HepG2 (cell line): ENCODE data around the gene HDAC5. TPM values are rescaled to one million over a fixed set of nuclear protein-coding genes. Genes with fewer than 3 reads are reported as not detected.

ENCODE experiments used
- CBX5 ChIP-seq: sonication (generic); formaldehyde crosslinking; IDR thresholded peaks from 2 replicates; pipeline ENCODE4 v1.4.0; 2020; ENCODE audit warnings: missing genetic modification reagents, borderline replicate concordance
- ETV6 ChIP-seq: sonication (generic); formaldehyde crosslinking; conservative IDR thresholded peaks from 2 replicates; pipeline ENCODE4 v1.4.0; 2020; ENCODE audit warnings: missing genetic modification reagents
- GZF1 ChIP-seq: sonication (generic); formaldehyde crosslinking; IDR thresholded peaks from 2 replicates; pipeline ENCODE4 v1.5.1; 2020; ENCODE audit warnings: mild to moderate bottlenecking, missing genetic modification reagents
- KMT2B ChIP-seq: IDR thresholded peaks from 2 replicates; pipeline ENCODE4 v1.6.1; 2016; ENCODE audit warnings: missing genetic modification reagents, missing compliant biosample characterization
- MIXL1 ChIP-seq: IDR thresholded peaks from 2 replicates; pipeline ENCODE4 v1.6.1; 2016
- NFE2L2 ChIP-seq: fragments of 150-350 bp; IDR thresholded peaks from 2 replicates; pipeline ENCODE4 v1.6.1; 2014; ENCODE audit warnings: low read length
- SALL1 ChIP-seq: sonication (generic); formaldehyde crosslinking; IDR thresholded peaks from 2 replicates; pipeline ENCODE4 v1.8.0; 2022; ENCODE audit warnings: mild to moderate bottlenecking, missing genetic modification reagents
- SP2 ChIP-seq: sonication (generic); formaldehyde crosslinking; IDR thresholded peaks from 2 replicates; pipeline ENCODE4 v1.5.1; 2020; ENCODE audit warnings: mild to moderate bottlenecking, missing genetic modification reagents
- U2AF2 ChIP-seq: fragments of 200-400 bp; formaldehyde crosslinking; IDR thresholded peaks from 2 replicates; pipeline ENCODE4 v1.6.1; 2017; ENCODE audit warnings: low read depth, mild to moderate bottlenecking, low read length
- ZC3H4 ChIP-seq: sonication (generic); formaldehyde crosslinking; IDR thresholded peaks from 2 replicates; pipeline ENCODE4 v1.4.0; 2020; ENCODE audit warnings: missing genetic modification reagents, borderline replicate concordance
- ZMYM4 ChIP-seq: sonication (generic); formaldehyde crosslinking; IDR thresholded peaks from 2 replicates; pipeline ENCODE4 v1.8.1; 2023; ENCODE audit warnings: mild to moderate bottlenecking, missing genetic modification reagents
- ZNF33A ChIP-seq: sonication (generic); formaldehyde crosslinking; IDR thresholded peaks from 2 replicates; pipeline ENCODE4 v1.5.1; 2020; ENCODE audit warnings: missing genetic modification reagents, mild to moderate bottlenecking, moderate library complexity, borderline replicate concordance
- ZNF34 ChIP-seq: sonication (generic); formaldehyde crosslinking; IDR thresholded peaks from 2 replicates; pipeline ENCODE4 v1.4.0; 2020; ENCODE audit warnings: mild to moderate bottlenecking, missing genetic modification reagents, borderline replicate concordance
- ZNF543 ChIP-seq: sonication (generic); formaldehyde crosslinking; IDR thresholded peaks from 2 replicates; pipeline ENCODE4 v1.4.0; 2020; ENCODE audit warnings: mild to moderate bottlenecking, missing genetic modification reagents
- polyA plus RNA-seq, 8 experiments: library from polyadenylated mRNA; depleted of rRNA in 3 of 8; stranded (reverse) in 7 of 8; unstranded in 1 of 8; fragments of >200 nt; fragmentation: Illumina TruSeq in 4 of 8; extraction: Trizol in 4 of 8; gene quantifications; 2 replicates each; pipeline versions ENCODE4 v1.2.1 to v1.2.3, GENCODE V29; 2011 to 2016; ENCODE audit warnings: low read depth in 4 of 8, missing spikeins in 1 of 8, mixed read lengths in 1 of 8; ENCODE audit not compliant: insufficient read depth in 1 of 8
- total RNA-seq, 5 experiments: library from RNA; depleted of rRNA; stranded (reverse); fragments of >200 nt; fragmentation: Illumina TruSeq; extraction: Trizol; gene quantifications; 2 replicates each; pipeline ENCODE4 v1.2.3, GENCODE V29; 2016; ENCODE audit warnings: low read depth in 1 of 5
- TF ChIP-seq, protein P1 (sequence below): sonication (generic); formaldehyde crosslinking; IDR thresholded peaks from 2 replicates; pipeline ENCODE4 v1.5.0; 2020; ENCODE audit warnings: mild to moderate bottlenecking, missing genetic modification reagents
- TF ChIP-seq, protein P2 (sequence below): sonication (generic); formaldehyde crosslinking; IDR thresholded peaks from 2 replicates; pipeline ENCODE4 v1.5.0; 2020; ENCODE audit warnings: mild to moderate bottlenecking, missing genetic modification reagents, borderline replicate concordance
- TF ChIP-seq, protein P3 (sequence below): sonication (generic); formaldehyde crosslinking; IDR thresholded peaks from 2 replicates; pipeline ENCODE4 v1.4.0; 2020; ENCODE audit warnings: low read depth, mild to moderate bottlenecking, missing genetic modification reagents
- TF ChIP-seq, protein P4 (sequence below): sonication (generic); formaldehyde crosslinking; IDR thresholded peaks from 2 replicates; pipeline ENCODE4 v1.5.1; 2020; ENCODE audit warnings: missing genetic modification reagents, mild to moderate bottlenecking, borderline replicate concordance
- TF ChIP-seq, protein P5 (sequence below): sonication (generic); formaldehyde crosslinking; IDR thresholded peaks from 2 replicates; pipeline ENCODE4 v1.5.0; 2020; ENCODE audit warnings: missing genetic modification reagents

HDAC5 gene
- total and polyA plus RNA-seq, 2 of the 13 experiments (the other 11 are each of a cell fraction or from before 2014, with no cell fraction given): 46.4 to 85.4 TPM

DNA sequence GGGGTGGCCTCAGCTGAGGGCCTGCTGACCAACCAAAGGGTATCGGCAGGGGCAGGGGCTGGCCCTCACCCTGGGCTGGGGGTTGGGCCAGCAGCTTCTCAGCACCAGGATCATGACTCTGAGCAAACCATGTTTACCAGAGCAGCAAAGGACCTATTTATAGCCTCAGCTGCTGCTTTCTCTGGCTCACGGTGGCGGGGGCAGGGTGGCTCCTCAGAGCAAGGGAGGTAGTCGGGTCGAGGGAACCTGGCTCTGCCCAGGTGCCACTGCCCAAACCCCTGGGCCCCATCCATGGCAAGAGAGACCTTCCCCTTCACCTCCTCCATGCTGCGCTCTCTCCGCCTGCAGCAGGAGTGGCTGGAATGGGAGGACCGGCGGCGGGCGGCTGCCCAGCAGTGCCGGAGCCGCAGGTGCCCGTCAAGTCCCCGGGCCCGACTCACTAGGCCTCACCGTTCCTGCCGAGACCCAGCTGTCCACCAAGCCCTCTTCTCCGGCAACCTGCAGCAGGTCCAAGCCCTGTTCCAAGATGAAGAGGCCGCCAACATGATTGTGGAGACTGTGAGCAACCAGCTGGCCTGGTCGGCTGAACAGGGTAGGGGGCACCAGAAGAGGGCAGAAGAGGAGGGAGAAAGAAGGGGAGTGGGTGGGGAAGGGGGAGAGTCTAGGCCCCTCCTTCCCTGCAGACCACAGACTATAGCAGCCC, 47.2 kb upstream of the HDAC5 start, which contains the start of gene ASB16 (continued):
- TF ChIP-seq, protein P1, sequence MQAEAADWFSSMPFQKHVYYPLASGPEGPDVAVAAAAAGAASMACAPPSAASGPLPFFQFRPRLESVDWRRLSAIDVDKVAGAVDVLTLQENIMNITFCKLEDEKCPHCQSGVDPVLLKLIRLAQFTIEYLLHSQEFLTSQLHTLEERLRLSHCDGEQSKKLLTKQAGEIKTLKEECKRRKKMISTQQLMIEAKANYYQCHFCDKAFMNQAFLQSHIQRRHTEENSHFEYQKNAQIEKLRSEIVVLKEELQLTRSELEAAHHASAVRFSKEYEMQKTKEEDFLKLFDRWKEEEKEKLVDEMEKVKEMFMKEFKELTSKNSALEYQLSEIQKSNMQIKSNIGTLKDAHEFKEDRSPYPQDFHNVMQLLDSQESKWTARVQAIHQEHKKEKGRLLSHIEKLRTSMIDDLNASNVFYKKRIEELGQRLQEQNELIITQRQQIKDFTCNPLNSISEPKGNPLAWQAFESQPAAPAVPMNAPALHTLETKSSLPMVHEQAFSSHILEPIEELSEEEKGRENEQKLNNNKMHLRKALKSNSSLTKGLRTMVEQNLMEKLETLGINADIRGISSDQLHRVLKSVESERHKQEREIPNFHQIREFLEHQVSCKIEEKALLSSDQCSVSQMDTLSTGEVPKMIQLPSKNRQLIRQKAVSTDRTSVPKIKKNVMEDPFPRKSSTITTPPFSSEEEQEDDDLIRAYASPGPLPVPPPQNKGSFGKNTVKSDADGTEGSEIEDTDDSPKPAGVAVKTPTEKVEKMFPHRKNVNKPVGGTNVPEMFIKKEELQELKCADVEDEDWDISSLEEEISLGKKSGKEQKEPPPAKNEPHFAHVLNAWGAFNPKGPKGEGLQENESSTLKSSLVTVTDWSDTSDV (CRISPR knock-in tag): peak; percentile 42; the same call in 1 of the 2 replicates
- TF ChIP-seq U2AF2 (no peak), ZNF34 (CRISPR knock-in tag) (no peak), MIXL1 (CRISPR knock-in tag) (no peak), KMT2B (CRISPR knock-in tag) (no peak), SALL1 (CRISPR knock-in tag) (peak; percentile 69; the same call in 1 of the 2 replicates), ETV6 (CRISPR knock-in tag) (no peak), CBX5 (CRISPR knock-in tag) (no peak), ZNF543 (CRISPR knock-in tag) (0 out of 2 replicates have a peak, but pooled peaks have one; percentile 63), GZF1 (CRISPR knock-in tag) (no peak), ZNF33A (CRISPR knock-in tag) (no peak), ZC3H4 (CRISPR knock-in tag) (no peak), ZMYM4 (CRISPR knock-in tag) (peak; percentile 29; the same call in 1 of the 2 replicates), NFE2L2 (no peak), SP2 (CRISPR knock-in tag) (no peak)
- TF ChIP-seq, protein P2, sequence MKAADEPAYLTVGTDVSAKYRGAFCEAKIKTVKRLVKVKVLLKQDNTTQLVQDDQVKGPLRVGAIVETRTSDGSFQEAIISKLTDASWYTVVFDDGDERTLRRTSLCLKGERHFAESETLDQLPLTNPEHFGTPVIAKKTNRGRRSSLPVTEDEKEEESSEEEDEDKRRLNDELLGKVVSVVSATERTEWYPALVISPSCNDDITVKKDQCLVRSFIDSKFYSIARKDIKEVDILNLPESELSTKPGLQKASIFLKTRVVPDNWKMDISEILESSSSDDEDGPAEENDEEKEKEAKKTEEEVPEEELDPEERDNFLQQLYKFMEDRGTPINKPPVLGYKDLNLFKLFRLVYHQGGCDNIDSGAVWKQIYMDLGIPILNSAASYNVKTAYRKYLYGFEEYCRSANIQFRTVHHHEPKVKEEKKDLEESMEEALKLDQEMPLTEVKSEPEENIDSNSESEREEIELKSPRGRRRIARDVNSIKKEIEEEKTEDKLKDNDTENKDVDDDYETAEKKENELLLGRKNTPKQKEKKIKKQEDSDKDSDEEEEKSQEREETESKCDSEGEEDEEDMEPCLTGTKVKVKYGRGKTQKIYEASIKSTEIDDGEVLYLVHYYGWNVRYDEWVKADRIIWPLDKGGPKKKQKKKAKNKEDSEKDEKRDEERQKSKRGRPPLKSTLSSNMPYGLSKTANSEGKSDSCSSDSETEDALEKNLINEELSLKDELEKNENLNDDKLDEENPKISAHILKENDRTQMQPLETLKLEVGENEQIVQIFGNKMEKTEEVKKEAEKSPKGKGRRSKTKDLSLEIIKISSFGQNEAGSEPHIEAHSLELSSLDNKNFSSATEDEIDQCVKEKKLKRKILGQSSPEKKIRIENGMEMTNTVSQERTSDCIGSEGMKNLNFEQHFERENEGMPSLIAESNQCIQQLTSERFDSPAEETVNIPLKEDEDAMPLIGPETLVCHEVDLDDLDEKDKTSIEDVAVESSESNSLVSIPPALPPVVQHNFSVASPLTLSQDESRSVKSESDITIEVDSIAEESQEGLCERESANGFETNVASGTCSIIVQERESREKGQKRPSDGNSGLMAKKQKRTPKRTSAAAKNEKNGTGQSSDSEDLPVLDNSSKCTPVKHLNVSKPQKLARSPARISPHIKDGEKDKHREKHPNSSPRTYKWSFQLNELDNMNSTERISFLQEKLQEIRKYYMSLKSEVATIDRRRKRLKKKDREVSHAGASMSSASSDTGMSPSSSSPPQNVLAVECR (CRISPR knock-in tag): peak; percentile 44; the same call in 1 of the 2 replicates
- TF ChIP-seq, protein P3, sequence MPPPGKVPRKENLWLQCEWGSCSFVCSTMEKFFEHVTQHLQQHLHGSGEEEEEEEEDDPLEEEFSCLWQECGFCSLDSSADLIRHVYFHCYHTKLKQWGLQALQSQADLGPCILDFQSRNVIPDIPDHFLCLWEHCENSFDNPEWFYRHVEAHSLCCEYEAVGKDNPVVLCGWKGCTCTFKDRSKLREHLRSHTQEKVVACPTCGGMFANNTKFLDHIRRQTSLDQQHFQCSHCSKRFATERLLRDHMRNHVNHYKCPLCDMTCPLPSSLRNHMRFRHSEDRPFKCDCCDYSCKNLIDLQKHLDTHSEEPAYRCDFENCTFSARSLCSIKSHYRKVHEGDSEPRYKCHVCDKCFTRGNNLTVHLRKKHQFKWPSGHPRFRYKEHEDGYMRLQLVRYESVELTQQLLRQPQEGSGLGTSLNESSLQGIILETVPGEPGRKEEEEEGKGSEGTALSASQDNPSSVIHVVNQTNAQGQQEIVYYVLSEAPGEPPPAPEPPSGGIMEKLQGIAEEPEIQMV (CRISPR knock-in tag): no peak
- TF ChIP-seq, protein P4, sequence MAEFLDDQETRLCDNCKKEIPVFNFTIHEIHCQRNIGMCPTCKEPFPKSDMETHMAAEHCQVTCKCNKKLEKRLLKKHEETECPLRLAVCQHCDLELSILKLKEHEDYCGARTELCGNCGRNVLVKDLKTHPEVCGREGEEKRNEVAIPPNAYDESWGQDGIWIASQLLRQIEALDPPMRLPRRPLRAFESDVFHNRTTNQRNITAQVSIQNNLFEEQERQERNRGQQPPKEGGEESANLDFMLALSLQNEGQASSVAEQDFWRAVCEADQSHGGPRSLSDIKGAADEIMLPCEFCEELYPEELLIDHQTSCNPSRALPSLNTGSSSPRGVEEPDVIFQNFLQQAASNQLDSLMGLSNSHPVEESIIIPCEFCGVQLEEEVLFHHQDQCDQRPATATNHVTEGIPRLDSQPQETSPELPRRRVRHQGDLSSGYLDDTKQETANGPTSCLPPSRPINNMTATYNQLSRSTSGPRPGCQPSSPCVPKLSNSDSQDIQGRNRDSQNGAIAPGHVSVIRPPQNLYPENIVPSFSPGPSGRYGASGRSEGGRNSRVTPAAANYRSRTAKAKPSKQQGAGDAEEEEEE (CRISPR knock-in tag): no peak
- TF ChIP-seq, protein P5, sequence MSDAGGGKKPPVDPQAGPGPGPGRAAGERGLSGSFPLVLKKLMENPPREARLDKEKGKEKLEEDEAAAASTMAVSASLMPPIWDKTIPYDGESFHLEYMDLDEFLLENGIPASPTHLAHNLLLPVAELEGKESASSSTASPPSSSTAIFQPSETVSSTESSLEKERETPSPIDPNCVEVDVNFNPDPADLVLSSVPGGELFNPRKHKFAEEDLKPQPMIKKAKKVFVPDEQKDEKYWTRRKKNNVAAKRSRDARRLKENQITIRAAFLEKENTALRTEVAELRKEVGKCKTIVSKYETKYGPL (CRISPR knock-in tag): no peak
